Stimulated activated CD4-positive, alpha-beta T cell treated with anti-CD3 and anti-CD28 coated beads, Interleukin-15, amount 100 ng/mL, for 24 hours (primary cell): ENCODE results near the gene PXDN.
"Not testable (repeated sequence)": the region's sequence is repeated elsewhere in the genome, so short reads cannot be mapped to it uniquely, and the experiment has no call there.

Experiments used
- DNase-seq: peaks from one replicate; pipeline ENCODE4 v3.0.0-alpha.2; 2020

PXDN gene

GRCh38 chr2:1697601-1698000, 46.7 kb downstream of the PXDN start:
- DNase-seq, result no peak

- no peak for DNase-seq
Measured at GRCh38 chr2:1696472-1696871, 47.8 kb downstream of the PXDN start.

- DNase-seq, result no peak
Measured at GRCh38 chr2:1694371-1695271, 49.7 kb downstream of the PXDN start.

- DNase-seq, result no peak
Measured at GRCh38 chr2:1693723-1694122, 50.6 kb downstream of the PXDN start.

GRCh38 chr2:1692342-1692741, 52.0 kb downstream of the PXDN start:
- DNase-seq, result no peak

- no peak for DNase-seq
Measured at GRCh38 chr2:1691366-1691765, 52.9 kb downstream of the PXDN start.

GRCh38 chr2:1690056-1690775, 54.1 kb downstream of the PXDN start:
- no peak for DNase-seq

- DNase-seq, result no peak
Measured at GRCh38 chr2:1688859-1689258, 55.5 kb downstream of the PXDN start.

- DNase-seq, result no peak
Measured at GRCh38 chr2:1688161-1688560, 56.2 kb downstream of the PXDN start.

GRCh38 chr2:1687254-1687653, 57.1 kb downstream of the PXDN start:
- DNase-seq, result no peak

GRCh38 chr2:1686784-1687105, 57.6 kb downstream of the PXDN start:
- DNase-seq, result no peak

GRCh38 chr2:1685957-1686783, 58.1 kb downstream of the PXDN start:
- no peak for DNase-seq

GRCh38 chr2:1685078-1685956, 59.0 kb downstream of the PXDN start:
- no peak for DNase-seq

GRCh38 chr2:1683297-1683696, 61.0 kb downstream of the PXDN start:
- DNase-seq, result no peak

- DNase-seq, result no peak
Measured at GRCh38 chr2:1682181-1682440, 62.2 kb downstream of the PXDN start.

GRCh38 chr2:1681323-1682180, 62.8 kb downstream of the PXDN start:
- no peak for DNase-seq

GRCh38 chr2:1681017-1681318, 63.3 kb downstream of the PXDN start:
- DNase-seq, result no peak

- DNase-seq, result no peak
Measured at GRCh38 chr2:1680222-1681016, 63.9 kb downstream of the PXDN start.

- DNase-seq, result not testable (repeated sequence)
Measured at GRCh38 chr2:1679488-1680039, 64.8 kb downstream of the PXDN start.

GRCh38 chr2:1679065-1679464, 65.2 kb downstream of the PXDN start:
- not testable (repeated sequence) for DNase-seq

GRCh38 chr2:1678609-1679008, 65.7 kb downstream of the PXDN start:
- no peak for DNase-seq
